HK-2 (cell line): ENCODE measurements around the gene MAST1.
"Not testable (repeated sequence)": the region's sequence is repeated elsewhere in the genome, so short reads cannot be mapped to it uniquely, and the experiment has no call there.

Experiments used
- DNase-seq: peaks from one replicate; pipeline ENCODE4 v3.0.0-alpha.2; 2018; ENCODE audit not compliant: unreplicated experiment

Gene MAST1

DNA sequence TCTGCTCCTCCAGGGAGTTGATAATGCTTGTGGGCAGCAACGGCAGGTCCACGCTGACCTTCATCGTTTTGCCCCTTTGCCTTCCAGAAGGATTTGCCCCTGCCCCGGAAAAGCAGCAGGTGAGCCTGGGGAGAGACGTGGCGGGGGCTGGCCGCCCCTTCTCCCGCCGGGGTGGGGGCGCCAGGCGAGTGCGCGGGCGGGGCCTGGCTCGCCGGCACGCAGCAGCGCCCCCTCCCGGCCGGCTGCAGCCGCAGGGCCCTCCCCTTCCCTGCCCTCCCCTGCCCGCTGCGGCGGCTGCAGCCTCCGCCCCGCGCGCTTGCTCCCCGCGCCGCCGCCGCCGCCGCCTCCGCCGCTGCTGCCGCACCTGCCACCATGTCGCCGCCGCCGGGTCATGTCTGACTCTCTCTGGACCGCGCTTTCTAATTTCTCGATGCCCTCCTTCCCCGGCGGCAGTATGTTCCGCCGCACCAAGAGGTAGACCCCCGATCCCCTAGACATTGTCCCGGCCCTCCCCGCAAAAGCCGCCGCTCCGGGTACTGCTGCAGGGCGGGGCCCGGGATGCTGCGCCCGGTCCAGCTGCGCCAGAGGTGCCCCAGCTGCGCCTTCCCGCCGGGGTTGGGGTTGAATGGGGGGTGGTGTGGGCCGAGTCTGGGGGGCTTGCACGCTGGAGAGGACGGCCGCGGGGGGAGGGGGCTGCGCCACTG lies at the start of gene MAST1:
TSS of gene MAST1 (plus strand) at position 334 of the 704 bp plus-strand sequence. CDS start at position 392, 58 bp downstream.
- peak; percentile 51 for DNase-seq

DNA sequence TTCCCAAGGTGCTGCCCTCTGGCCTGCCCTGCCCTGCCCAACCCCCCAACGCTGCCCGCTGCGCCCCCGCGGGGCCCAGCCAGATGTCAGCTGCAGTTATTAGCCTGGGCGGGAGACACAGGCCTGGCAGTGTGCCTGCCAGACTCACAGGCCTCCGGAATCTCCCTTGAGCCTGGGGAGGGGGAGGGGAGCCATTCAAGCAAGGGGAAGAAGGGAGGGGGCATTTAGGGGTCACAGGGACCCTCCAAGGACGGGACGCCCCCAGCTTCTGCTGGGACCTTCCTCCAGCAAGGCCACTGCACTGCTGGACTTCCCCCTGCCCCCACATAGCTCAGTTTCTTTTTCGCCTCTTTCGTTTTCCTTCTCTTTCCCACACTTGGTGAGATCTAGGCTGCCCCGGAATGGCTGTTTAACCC lies 49.6 kb upstream of the MAST1 start:
- peak; percentile 82 for DNase-seq

DNA sequence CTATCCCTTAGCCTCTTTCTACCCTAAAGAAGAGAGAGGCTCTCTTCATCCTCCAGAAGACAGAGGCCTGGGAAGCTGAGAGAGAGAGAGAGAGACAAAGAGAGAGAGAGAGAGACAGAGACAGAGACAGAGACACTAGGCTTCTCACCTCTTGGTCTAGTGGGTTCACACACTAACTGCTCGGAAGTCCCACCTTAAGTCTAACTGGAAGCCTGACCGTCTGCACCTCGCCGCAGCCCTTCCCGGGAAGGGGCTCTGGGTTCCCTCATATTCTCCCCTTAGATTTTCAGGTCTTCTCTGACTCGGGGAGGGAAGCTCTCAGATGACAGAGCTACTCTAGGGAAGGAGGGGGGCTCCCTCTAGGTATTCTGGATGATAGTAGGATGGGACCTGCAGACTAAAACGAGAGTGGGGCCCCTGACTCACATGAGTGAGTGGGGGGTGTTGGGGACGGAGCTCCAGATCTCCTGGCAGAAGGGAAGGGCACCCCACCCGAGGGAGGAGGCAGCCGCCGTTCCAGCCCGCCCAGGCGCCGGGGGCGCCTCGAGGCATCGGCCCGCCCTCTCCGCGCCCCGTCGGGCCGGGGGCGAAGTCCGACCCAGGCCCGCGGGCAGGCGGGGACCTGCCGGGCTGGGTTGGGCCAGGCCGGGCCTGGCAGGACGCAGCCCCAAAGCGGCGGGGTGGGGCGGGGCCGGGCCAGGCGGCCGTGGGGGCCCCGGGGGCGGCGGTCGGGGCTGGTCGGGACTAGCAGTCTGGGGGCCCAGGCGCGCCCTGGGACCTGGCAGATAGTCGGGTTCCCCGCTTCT lies 49.0 kb upstream of the MAST1 start:
- no peak for DNase-seq

DNA sequence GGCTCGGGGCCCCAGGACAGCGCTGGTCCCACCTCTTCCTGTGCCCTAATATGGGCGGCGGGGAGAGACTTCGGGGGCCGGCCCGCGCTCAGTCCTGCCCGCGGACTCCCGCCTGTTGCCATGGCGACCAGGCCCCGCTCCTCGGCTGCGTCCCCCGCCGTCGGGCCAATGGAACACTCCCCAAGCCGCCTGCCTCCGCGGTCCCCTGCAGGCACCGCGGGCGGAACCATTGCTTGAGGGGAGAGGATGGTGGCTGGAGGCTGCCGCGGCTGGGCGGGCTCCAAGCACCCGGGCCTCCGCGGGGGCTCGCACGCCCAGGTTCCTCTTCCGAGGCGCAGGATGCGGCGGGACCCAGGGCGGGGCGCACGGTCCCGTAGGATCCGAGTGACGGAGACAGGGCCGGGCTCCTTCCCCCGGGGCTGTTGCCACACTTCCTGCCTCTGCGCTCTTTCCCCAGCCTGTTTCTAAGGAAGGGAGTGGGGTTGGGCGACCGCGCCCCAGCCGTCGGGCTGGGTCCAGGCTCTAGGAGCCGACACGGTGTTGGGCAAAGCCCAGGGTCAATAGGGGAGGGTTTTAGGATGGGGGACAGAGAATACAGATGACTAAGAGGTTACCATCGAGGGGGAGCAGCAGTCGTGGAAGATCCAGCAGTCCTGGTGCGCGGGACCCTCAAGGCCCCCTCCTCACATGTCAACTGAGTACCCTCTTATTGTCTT lies 48.3 kb upstream of the MAST1 start:
- peak; percentile 96 for DNase-seq

DNA sequence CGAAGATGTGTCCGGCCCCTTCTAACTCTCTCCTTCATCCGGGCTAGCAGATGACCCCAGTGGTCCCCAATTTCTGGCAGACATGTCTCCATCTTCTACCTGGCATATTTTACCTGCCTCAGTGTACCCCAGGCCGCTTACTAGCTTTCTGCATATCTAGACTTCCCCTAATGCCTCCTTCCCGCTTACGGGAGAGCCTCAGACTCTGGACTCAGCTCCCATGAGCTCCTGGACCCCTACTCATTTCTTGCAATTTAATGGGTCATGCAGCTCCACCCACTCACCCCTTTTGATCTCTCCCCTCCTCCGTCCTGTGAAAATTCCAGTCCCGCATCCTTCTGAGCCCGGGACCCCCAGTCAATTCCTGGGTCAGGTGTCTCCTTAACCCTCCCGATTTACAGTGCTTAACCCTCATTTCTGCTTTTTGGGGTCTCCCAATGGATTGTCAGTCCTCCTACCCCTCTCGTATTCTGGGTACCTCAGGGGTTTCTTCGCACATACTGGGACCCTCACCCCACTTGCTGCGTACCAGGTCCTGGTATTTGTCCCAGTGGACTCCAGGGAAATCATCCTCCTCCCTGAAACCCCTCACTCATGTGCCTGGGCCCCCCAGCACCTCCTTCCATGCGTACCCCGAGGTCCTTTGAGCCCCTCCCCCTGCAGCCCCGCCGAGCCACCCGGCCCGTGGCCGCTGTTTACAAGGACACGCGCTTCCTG lies 47.5 kb upstream of the MAST1 start:
- no peak for DNase-seq

DNA sequence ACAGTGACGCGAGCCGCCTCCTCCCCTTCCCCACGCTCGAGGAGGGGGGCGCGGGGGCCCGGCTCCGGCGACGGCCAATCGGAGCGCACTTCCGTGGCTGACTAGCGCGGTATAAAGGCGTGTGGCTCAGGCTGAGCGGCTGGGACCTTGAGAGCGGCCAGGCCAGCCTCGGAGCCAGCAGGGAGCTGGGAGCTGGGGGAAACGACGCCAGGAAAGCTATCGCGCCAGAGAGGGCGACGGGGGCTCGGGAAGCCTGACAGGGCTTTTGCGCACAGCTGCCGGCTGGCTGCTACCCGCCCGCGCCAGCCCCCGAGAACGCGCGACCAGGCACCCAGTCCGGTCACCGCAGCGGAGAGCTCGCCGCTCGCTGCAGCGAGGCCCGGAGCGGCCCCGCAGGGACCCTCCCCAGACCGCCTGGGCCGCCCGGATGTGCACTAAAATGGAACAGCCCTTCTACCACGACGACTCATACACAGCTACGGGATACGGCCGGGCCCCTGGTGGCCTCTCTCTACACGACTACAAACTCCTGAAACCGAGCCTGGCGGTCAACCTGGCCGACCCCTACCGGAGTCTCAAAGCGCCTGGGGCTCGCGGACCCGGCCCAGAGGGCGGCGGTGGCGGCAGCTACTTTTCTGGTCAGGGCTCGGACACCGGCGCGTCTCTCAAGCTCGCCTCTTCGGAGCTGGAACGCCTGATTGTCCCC lies 46.8 kb upstream of the MAST1 start, which contains the start of gene JUNB:
TSS of gene JUNB (plus strand) at position 142 of the 706 bp plus-strand sequence. CDS start at position 428, 286 bp downstream.
- DNase-seq = peak; percentile 98

DNA sequence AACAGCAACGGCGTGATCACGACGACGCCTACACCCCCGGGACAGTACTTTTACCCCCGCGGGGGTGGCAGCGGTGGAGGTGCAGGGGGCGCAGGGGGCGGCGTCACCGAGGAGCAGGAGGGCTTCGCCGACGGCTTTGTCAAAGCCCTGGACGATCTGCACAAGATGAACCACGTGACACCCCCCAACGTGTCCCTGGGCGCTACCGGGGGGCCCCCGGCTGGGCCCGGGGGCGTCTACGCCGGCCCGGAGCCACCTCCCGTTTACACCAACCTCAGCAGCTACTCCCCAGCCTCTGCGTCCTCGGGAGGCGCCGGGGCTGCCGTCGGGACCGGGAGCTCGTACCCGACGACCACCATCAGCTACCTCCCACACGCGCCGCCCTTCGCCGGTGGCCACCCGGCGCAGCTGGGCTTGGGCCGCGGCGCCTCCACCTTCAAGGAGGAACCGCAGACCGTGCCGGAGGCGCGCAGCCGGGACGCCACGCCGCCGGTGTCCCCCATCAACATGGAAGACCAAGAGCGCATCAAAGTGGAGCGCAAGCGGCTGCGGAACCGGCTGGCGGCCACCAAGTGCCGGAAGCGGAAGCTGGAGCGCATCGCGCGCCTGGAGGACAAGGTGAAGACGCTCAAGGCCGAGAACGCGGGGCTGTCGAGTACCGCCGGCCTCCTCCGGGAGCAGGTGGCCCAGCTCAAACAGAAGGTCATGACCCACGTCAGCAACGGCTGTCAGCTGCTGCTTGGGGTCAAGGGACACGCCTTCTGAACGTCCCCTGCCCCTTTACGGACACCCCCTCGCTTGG lies 46.1 kb upstream of the MAST1 start:
- DNase-seq = peak; percentile 66

DNA sequence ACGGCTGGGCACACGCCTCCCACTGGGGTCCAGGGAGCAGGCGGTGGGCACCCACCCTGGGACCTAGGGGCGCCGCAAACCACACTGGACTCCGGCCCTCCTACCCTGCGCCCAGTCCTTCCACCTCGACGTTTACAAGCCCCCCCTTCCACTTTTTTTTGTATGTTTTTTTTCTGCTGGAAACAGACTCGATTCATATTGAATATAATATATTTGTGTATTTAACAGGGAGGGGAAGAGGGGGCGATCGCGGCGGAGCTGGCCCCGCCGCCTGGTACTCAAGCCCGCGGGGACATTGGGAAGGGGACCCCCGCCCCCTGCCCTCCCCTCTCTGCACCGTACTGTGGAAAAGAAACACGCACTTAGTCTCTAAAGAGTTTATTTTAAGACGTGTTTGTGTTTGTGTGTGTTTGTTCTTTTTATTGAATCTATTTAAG lies 45.4 kb upstream of the MAST1 start:
- DNase-seq = no peak

DNA sequence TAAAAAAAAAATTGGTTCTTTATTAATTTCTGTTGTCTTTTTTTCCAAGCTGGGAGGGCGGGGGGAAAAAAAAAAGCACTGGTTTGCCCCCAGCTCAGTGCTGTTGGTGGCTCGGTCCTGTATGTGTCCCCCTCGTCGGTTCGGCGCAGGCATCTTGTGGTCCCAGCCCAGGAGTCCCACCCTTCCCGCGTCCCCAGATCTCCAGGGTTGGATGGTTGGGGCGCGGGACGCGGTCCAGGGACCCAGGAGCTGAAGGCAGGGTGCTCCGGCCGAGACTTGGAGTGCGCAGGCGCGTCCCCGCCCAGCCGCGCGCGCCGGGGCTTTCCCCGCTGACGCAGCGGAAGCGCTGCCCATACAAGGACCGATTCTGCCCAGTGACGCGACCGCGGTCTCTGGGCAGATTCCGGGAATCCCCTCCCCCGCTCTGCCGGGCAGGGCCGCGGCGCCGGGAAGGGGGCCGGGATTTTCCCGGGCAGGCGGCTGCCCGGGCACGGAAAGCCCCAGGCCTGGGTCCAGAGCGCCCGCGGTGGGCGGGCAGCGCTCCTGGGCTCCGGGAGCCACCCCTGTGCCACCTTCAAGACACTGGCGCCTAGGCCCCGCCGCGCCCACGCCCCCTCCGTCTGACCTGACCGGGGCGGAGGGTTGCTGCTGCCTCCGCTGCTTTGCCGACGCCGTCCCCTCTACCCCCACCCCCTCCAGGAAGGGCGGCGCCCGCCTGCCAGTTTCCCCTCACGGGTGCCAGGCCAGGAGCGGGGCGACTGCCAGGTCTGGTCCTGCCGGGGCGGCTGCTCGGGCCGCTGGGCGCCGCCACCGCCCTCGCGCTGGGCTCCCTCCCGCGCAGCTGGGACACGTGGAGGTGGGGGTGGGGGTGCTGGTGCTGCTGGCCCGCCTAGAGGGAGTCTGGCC lies 44.8 kb upstream of the MAST1 start:
- peak; percentile 96 for DNase-seq

DNA sequence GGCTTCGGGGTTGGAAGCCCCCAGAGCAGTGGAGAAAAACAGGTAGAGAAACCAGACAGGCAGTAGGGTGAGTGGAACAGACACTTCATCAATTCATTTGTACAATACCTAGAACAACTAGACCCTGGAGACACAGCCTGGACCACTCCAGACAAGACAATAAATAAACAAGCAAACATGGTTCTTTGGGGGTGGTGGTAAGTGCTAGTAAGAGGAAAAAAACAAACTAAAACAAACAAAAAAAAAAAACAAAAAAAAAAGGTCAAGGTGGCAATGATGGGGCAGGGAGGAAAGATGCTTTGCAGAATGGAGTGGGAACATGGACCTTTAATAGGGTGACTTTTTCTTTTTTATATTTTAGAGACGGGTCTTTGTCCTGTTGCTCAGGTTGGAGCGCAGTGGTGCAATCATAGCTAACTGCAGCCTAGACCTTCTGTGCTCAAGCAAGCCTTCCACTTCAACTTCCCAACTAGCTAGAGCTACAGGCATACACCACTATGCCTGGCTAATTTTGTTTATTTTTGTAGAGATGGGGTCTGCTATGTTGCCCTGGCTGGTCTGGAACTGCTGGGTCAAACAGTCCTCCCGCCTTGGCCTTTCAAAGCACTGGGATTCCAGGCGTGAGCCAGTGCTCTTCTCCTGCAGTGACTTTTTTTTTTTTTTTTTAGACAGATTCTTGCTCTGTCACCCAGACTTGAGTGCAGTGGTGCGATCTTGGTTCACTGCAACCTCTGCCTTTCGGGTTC lies 43.9 kb upstream of the MAST1 start:
- DNase-seq = no peak

DNA sequence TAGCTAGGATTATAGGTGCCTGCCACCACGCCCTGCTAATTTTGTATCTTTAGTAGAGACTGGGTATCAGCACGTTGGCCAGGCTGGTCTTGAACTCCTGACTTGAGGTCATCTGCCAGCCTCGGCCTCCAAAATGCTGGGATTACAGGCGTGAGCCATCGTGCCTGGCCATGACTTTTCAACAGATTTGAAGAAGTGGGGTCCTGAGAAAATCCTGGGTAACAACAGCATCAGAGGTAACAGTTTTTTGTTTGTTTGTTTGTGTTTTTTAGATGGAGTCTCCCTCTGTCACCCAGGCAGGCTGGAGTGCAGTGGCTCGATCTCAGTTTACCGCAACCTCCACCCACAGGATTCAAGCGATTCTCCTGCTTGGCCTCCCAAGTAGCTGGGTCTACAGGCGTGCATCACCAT lies 43.3 kb upstream of the MAST1 start:
- DNase-seq = no peak

DNA sequence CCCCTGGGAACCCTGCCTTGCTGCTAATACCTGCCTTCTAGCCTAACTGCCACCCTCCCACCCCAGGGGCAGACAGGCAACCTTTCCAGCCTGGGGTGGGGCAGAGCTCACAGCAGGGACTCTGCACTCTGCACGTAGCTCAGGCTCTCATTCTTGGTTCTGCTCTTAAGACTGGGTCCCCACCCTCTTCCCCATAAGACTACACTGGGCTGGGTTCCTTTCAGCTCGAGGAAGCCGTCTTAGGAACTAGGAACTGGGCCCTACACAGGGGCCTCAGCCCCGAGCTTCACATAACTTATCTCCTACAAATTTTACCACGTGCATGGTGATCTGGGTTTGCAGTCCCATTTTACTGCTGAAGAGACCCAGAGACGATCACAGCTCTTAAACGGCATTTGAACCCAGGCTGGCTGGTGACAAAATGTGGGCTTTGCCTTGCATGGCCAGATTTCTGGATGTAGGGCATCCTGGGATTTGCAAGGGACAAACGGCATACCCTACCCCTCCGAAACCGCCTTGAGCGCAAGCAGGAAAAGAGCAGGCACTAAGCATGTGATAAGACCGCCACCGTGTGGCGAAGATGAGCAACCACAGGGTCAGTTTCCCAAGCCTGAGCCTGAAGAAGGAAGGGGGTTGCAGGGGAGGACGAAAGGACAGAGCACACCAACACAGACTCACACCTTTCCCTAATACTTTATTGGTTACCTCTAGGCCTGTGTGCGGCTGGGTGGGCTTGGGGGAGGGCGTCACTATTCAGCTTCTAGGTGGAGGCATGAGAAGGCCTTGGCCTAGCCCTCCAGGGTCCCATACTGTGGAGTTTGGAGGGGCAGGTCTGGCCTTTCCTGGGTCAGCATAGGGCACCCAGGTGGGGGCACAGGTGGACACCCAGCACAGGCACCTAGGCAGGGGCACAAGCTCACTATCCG lies 41.9 kb upstream of the MAST1 start:
- DNase-seq = peak; percentile 74

DNA sequence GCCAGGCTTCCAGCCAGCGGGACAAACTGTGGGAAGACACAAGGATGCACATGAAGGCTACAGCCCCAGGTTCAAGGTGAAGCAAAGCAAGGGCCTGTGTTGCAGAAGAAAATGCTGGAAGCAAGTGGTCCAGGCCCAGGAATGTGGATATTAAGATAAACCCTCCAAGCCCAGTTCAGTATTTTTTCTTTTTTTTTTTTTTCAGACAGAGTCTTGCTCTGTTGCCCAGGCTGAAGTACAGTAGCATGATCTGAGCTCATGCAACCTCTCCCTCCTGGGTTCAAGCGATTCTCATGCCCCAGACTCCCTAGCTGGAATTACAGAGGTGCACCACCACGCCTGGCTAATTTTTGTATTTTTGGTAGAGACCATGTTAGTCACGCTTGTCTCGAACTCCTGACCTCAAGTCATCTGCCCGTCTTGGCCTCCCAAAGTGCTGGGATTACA lies 41.2 kb upstream of the MAST1 start:
- no peak for DNase-seq

DNA sequence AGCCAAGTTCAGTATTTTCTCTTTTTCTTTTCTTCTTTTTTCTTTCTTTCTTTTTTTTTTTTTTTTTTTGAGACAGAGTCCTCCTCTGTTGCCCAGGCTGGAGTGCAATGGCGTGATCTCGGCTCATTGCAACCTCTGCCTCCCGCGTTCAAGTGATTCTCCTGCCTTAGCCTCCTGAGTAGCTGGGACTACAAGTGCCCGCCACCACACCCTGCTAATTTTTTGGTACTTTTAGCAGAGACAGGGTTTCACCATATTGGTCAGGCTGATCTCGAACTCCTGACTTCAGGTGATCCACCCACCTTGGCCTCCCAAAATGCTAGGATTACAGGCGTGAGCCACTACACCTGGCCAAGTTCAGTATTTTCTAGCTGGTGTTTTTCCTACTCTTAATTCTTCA lies 40.7 kb upstream of the MAST1 start:
- DNase-seq = not testable (repeated sequence)

DNA sequence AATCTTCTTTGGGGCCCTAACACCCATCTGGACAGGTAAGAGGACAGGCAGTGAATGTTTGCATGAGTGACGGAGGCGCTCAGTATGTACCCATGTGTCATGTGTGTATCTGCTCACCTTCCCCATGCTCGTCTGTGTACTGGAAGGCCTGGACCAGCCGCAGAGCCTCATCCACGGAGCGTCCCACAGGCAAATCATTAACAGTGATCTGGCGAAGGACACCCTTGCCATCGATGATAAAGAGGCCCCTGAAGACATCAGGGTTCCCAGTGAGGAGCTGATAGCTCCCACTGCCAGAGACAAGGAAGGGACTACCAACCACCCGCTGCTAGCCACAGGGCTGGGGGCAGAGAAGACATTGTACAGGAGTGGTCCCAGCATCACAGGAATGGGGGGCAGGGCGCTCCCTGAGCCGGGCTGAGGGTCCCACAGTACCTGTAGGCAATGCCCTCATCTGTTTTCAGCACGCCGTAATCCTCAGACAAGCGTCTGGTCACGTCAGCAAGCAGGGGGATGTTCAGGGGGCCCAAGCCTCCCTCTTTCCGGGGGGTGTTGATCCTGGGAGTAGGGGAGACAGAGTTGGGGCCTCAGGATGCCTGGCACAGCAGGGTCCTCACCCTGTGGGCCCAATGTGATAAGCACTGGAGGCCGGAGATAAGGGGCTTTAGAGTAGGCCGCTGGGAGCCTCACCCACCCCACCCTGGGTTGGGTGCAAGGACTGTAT lies 38.4 kb upstream of the MAST1 start:
- DNase-seq = no peak

DNA sequence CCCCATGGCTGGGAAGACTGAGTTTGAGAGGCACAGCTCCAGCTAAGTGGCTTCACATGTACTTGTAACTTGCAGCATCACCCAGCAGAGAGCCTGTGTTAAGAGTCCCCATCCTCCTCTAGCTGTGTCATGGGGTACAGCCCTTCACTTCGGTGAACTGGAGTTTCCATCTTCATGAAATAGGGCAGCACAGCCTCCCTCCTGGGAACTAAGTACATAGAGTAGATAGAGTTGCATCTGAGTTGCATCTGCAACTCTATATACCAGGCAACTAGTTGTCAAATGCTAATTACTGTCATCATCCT lies 37.9 kb upstream of the MAST1 start:
- no peak for DNase-seq
